SK-N-MC (cell line): ENCODE data around the gene TMEM218.

Experiments used
- DNase-seq: peaks from one replicate; pipeline ENCODE4 v3.0.0-alpha.2; 2011; ENCODE audit warnings: low read depth, low spot score
- H3K27ac ChIP-seq: fragments of 200-600 bp; sonication (generic); 2 replicates; pipeline ENCODE4 v1.5.1; 2016; ENCODE audit warnings: mixed run types
- H3K36me3 ChIP-seq: fragments of 200-600 bp; sonication (generic); 2 replicates; pipeline ENCODE4 v1.6.1; 2017; ENCODE audit warnings: antibody characterized with exemption, low read length, mixed read lengths; ENCODE audit not compliant: insufficient read depth
- H3K4me3 ChIP-seq: fragments of 200-600 bp; sonication (generic); 2 replicates; pipeline ENCODE4 v1.5.1; 2016
- H3K9ac ChIP-seq: fragments of 200-600 bp; sonication (generic); 2 replicates; pipeline ENCODE4 v1.8.0; 2017; ENCODE audit warnings: mixed run types, mixed read lengths; ENCODE audit not compliant: insufficient read length
- H3K9me3 ChIP-seq: fragments of 200-600 bp; sonication (generic); 2 replicates; pipeline ENCODE4 v1.6.1; 2017; ENCODE audit warnings: low read depth, mild to moderate bottlenecking, antibody characterized with exemption, low read length, moderate library complexity, mixed read lengths
- EZH2 ChIP-seq: fragments of 200-600 bp; sonication (generic); IDR thresholded peaks from one replicate; pipeline ENCODE4 v1.6.1; 2017; ENCODE audit warnings: antibody characterized with exemption
- FOXP2 ChIP-seq: optimal IDR thresholded peaks from 2 replicates; pipeline ENCODE3; 2011; ENCODE audit warnings: mild to moderate bottlenecking, moderate library complexity; ENCODE audit not compliant: insufficient read depth; ENCODE audit errors: extremely low read length, control extremely low read depth
- POLR2AphosphoS5 ChIP-seq: IDR thresholded peaks from 2 replicates; pipeline ENCODE4 v1.6.1; 2012; ENCODE audit warnings: mild to moderate bottlenecking, low read depth, low read length, borderline replicate concordance

Gene TMEM218

DNA sequence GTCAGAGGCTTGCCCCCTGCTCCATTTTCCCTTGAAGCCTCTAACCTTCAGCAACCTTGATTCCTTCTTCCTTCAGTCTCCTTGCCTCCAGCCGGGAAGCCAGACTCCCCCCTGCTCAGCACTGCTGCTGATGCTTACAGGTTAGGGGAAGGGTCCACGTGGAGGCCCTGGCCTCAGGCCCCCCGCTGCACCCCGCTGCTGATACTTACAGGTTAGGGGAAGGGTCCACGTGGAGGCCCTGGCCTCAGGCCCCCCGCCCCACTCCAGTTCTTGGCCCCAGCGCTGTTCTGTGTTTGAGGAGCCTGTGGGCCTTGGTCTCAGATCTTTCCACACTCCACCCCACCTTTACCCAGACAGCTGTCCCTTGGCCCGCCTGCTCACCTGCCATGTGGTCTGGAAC is 27.5 kb upstream of the TMEM218 start:
- no peaks in the 10 kb centered on the region for H3K9me3 ChIP-seq
- no peak overlapping the region for H3K9ac ChIP-seq
- no peak overlapping the region for H3K4me3 ChIP-seq
- H3K27ac ChIP-seq: no peak overlapping the region
- no peak for DNase-seq
- no peaks in the 10 kb centered on the region for H3K36me3 ChIP-seq
- TF ChIP-seq POLR2AphosphoS5 (no peak), EZH2 (no peak), FOXP2 (no peak)

DNA sequence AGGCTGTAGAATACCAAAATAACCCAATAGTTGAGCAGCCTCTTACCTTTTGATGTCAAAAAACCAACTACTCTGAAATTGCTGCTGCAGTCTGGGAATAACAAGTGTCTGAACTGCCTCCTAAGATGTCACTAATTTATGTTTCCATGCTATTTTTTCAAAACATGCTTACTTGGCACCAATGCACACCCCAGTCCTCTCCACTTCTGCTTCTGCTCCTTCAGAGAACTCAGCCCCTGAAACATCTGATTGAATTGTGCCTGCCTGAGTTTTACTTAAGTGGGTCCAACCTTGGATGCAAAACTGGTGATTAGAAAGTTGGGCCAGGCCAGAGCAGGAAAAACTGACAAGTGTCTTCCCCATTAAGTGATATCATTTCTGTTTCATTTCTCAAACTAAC is 24.6 kb upstream of the TMEM218 start:
- H3K36me3 ChIP-seq: no peaks in the 10 kb centered on the region
- H3K4me3 ChIP-seq: no peak overlapping the region
- no peak for TF ChIP-seq POLR2AphosphoS5
- TF ChIP-seq FOXP2: no peak
- no peak for TF ChIP-seq EZH2
- no peak for DNase-seq
- no peak overlapping the region for H3K9ac ChIP-seq
- no peaks in the 10 kb centered on the region for H3K9me3 ChIP-seq
- H3K27ac ChIP-seq: no peak overlapping the region

DNA sequence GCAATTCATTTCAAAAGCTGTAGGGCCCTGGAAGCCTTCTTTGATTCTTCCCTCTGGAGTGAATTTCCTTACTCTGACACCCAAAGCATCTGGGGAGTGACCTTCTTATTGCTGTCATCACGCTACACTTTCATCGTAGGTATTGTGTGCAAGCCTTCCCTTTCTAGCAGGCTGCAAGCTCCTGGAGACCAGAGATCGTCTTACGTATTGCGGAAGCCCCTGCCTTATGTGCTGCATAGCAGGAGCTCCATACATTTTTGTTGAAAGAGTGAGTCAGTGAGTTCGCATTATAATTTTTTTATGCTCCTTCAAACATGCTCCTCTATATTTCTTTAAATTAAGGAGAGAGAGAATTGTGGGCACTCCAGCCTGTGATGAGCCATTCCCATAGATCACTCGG is 21.2 kb upstream of the TMEM218 start:
- Histone ChIP-seq H3K36me3 (no peaks in the 10 kb centered on the region), H3K27ac (no peak overlapping the region), H3K9me3 (no peaks in the 10 kb centered on the region), H3K4me3 (no peak overlapping the region), H3K9ac (no peak overlapping the region)
- TF ChIP-seq POLR2AphosphoS5 (no peak), FOXP2 (no peak), EZH2 (no peak)
- no peak for DNase-seq

GRCh38 chr11:125132071-125132470 is 20.6 kb upstream of the TMEM218 start:
- H3K27ac ChIP-seq: no peak overlapping the region
- TF ChIP-seq EZH2 (no peak), POLR2AphosphoS5 (no peak), FOXP2 (no peak)

DNA sequence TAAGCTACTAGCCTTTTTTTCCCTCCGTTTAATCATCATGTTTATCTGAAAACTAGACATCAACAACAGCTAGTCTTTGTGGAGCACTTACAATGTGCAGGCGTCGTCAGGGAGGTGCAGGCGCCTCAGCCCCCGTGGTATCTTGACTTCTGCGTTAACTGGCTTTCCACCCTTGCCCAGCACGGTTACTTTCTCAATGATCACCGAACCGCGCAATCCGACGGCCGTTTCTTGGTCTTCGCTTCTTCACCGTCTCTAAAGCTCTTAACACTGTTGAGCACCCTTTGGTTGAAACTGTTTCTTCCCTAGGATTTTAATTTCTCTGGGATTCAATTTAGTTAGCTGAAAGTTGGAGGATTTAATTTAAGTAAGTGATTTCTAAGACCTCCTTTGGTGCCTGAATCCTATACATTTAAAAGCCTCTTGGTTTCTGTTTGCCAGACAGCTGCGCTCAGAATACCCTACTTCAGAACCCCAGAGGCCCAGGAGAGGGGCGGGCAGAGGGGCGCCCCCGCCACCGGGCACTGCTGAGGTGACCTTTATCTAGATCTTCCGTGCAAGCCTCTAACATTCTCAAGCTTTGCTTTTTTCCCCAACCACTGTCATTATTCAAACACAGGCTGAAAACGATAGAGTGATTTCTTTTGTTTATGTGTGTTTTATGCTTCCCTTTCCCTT is 18.0 kb upstream of the TMEM218 start:
- Histone ChIP-seq H3K36me3 (no peaks in the 10 kb centered on the region), H3K9me3 (no peaks in the 10 kb centered on the region), H3K9ac (no peak overlapping the region), H3K27ac (no peak overlapping the region), H3K4me3 (no peak overlapping the region)
- TF ChIP-seq FOXP2 (no peak), POLR2AphosphoS5 (no peak), EZH2 (no peak)
- DNase-seq: no peak

More at GRCh38 chr11:125132071-125132470, 20.6 kb upstream of the TMEM218 start:
- Histone ChIP-seq H3K9me3 (no peaks in the 10 kb centered on the region), H3K4me3 (no peak overlapping the region), H3K9ac (no peak overlapping the region), H3K36me3 (no peaks in the 10 kb centered on the region)
- DNase-seq: no peak

GRCh38 chr11:125128450-125128849 is 17.0 kb upstream of the TMEM218 start:
- Histone ChIP-seq H3K27ac (no peak overlapping the region), H3K9ac (no peak overlapping the region), H3K9me3 (no peaks in the 10 kb centered on the region), H3K36me3 (no peaks in the 10 kb centered on the region), H3K4me3 (no peak overlapping the region)
- no peak for DNase-seq
- TF ChIP-seq POLR2AphosphoS5: no peak
- no peak for TF ChIP-seq EZH2
- no peak for TF ChIP-seq FOXP2

GRCh38 chr11:125124618-125124992 is 13.2 kb upstream of the TMEM218 start:
- Histone ChIP-seq H3K36me3 (no peaks in the 10 kb centered on the region), H3K4me3 (no peak overlapping the region), H3K9me3 (no peaks in the 10 kb centered on the region), H3K9ac (no peak overlapping the region), H3K27ac (no peak overlapping the region)
- TF ChIP-seq FOXP2: no peak
- no peak for TF ChIP-seq EZH2
- no peak for TF ChIP-seq POLR2AphosphoS5
- no peak for DNase-seq

GRCh38 chr11:125123947-125124617 is 12.7 kb upstream of the TMEM218 start:
- Histone ChIP-seq H3K9ac (no peak overlapping the region), H3K36me3 (no peaks in the 10 kb centered on the region), H3K4me3 (peak overlapping the region; percentile 46), H3K9me3 (no peaks in the 10 kb centered on the region), H3K27ac (no peak overlapping the region)
- peak; percentile 42 for DNase-seq
- no peak; the same call in 1 of the 2 replicates for TF ChIP-seq POLR2AphosphoS5
- TF ChIP-seq EZH2: no peak
- no peak for TF ChIP-seq FOXP2
